Measurements from ENCODE around the gene TRAM2.

DNA sequence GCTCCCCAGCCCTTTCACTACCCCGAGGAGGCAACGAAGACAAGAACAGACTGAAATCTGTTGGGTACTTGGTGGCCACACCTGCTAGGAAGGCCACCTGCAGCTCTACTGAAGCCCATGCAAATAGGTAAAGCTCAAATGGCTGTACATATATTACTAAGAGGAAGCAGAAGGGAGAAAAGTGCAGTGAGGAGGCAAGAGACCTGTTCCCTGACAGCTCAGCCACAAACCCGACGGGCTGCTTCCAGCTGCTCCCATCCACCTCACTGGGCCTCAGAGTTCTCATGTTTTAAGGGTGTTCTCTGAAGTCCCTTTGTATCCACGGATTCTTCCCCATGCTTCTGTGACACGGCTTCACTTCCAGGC, 24.6 kb downstream of the TRAM2 start:
- TF ChIP-seq SP1 (IDR thresholded peaks at IDR 0.05), result no peak
- TF ChIP-seq, protein P1, sequence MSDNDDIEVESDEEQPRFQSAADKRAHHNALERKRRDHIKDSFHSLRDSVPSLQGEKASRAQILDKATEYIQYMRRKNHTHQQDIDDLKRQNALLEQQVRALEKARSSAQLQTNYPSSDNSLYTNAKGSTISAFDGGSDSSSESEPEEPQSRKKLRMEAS (IDR thresholded peaks at IDR 0.05), result no peak
- TF ChIP-seq, protein P2, sequence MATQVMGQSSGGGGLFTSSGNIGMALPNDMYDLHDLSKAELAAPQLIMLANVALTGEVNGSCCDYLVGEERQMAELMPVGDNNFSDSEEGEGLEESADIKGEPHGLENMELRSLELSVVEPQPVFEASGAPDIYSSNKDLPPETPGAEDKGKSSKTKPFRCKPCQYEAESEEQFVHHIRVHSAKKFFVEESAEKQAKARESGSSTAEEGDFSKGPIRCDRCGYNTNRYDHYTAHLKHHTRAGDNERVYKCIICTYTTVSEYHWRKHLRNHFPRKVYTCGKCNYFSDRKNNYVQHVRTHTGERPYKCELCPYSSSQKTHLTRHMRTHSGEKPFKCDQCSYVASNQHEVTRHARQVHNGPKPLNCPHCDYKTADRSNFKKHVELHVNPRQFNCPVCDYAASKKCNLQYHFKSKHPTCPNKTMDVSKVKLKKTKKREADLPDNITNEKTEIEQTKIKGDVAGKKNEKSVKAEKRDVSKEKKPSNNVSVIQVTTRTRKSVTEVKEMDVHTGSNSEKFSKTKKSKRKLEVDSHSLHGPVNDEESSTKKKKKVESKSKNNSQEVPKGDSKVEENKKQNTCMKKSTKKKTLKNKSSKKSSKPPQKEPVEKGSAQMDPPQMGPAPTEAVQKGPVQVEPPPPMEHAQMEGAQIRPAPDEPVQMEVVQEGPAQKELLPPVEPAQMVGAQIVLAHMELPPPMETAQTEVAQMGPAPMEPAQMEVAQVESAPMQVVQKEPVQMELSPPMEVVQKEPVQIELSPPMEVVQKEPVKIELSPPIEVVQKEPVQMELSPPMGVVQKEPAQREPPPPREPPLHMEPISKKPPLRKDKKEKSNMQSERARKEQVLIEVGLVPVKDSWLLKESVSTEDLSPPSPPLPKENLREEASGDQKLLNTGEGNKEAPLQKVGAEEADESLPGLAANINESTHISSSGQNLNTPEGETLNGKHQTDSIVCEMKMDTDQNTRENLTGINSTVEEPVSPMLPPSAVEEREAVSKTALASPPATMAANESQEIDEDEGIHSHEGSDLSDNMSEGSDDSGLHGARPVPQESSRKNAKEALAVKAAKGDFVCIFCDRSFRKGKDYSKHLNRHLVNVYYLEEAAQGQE (IDR thresholded peaks at IDR 0.05), result no peak
- TF ChIP-seq TAF1 (conservative IDR thresholded peaks at IDR 0.05), result no peak

Measured in liver (tissue), 2 donors.